ENCODE results near the gene CNPPD1.

Gene CNPPD1

GRCh38 chr2:219176818-219177551, at the start of gene CNPPD1:
Gene CNPPD1 (minus strand): TSS chr2:219176925. CDS start chr2:219176828, 97 bp downstream.
- peak; percentile 82 for DNase-seq

- no peak for DNase-seq
Observed at GRCh38 chr2:219225350-219225749, 48.6 kb upstream of the CNPPD1 start.

DNA sequence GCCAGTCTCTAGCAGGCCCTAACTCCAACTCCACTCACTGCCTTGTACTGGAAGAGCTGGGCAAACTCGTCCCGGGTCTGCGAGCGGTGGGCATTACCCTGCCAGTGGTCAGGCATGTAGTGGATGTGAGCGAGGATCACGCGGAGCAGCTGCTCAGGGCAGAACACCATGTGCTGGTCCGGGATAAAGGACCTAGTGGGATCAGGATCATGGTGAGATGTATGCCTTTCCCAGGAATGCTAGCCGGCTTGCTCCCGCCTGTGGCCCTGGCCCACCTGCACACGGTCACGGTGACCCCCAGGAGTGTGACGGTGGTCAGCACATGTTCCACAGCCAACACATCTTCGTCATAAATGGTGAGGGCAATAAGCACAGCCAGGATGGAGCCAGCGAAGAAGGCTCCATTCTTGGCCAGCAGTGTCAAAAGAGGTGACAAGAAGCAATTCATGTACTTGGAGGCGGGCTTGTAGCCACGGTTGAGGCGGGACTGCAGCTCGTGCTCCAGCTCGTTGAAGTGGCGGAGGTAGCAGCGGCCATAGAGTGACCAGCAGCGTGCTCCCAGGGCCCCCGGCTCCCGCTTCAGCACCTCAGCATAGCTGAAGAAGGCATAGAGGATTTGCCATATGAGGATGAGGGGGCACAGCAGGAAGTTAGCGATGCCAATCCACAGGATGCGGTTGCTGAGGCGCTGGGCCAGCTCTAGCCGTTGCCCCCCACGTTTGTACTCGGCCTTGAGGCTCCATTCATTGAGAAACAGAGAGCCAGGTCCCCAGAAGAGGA, 47.3 kb upstream of the CNPPD1 start:
- DNase-seq = no peak

- no peak for DNase-seq
Observed at GRCh38 chr2:219221957-219222518, 45.3 kb upstream of the CNPPD1 start.

- no peak for DNase-seq
Observed at GRCh38 chr2:219220652-219221402, 44.1 kb upstream of the CNPPD1 start.

GRCh38 chr2:219219784-219220532, 43.2 kb upstream of the CNPPD1 start:
- DNase-seq = no peak

- DNase-seq = peak; percentile 95
Observed at GRCh38 chr2:219218732-219219701, 42.3 kb upstream of the CNPPD1 start, which contains the start of gene ABCB6. Gene ABCB6 (minus strand): TSS chr2:219218958. CDS start chr2:219218673, 285 bp downstream.

DNA sequence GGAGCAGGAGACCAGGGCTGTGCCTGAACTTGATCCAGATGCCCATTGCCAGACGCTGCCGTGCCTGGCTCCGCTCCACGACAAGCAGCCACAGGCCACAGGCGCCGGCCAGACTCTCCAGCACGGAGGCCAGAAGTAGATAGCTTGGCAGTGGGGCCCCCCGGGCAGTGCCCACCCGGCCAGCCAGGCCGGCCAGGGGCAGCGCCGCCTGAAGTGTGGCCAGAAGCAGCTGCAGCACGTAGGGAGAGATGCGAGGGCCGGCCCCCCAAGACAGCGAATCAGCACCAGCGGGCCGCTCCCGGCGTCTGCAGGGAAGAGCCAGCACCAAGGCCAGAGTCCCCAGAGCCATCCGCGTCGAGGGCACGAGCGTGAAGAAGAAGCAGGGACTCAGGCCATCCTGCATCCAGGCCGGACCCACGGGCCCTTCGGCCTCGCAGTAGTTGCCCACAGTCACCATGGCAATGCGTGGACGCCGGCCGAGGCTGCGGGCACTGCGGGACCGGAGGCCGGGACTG, 41.5 kb upstream of the CNPPD1 start:
- DNase-seq = peak; percentile 77

DNA sequence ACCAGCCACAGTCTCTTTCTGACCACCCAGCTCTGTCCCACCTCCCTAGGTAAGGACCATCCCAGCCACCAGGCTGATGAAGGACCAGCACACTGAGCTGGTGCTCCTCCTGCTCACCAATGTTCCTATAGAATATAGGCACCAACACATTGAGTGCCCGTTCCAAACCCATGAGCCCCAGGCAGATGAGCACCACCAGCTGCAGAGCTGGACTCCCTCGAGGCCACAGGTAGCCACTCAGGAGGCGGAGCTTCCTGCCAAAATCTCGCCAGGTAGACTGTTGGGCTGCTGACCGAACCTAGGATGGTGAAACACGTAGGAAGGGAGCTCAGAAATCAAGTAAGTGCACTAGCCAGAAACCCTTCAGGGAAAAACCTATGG, 39.8 kb upstream of the CNPPD1 start:
- no peak for DNase-seq

DNA sequence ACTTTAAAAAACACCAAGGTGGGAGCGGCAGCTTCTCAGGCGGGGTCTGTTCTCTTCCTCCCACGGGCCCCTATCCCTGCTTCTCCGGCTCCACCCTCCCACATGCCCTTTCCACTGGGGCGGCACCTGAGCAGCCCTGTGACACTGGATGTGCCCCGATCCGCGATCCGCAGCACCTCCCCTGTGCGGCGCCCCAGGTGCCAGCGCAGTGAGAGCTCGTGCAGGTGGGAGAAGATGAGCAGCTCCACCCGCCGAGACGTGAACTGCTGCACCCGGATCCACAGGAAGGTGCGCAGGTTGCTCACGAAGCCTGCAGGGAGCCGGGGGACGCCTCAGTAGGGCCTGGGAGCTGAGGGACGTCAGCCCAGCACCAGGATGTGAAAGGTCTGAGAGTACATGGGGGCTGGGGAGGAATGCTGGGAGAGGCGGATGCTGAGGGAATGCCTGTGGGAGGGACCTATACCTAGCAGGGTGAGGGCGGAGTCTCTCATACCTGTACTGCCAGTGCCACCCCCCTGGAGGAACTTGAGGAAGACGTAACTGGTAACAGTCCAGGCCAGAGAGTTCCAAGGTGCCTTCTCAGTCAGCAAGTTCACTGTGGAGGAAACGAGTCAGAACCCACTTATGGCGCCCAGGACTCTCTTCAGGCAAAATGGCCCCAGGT, 39.3 kb upstream of the CNPPD1 start:
- no peak for DNase-seq

- no peak for DNase-seq
Observed at GRCh38 chr2:219214786-219215185, 38.1 kb upstream of the CNPPD1 start.

GRCh38 chr2:219214141-219214540, 37.4 kb upstream of the CNPPD1 start:
- no peak for DNase-seq

DNA sequence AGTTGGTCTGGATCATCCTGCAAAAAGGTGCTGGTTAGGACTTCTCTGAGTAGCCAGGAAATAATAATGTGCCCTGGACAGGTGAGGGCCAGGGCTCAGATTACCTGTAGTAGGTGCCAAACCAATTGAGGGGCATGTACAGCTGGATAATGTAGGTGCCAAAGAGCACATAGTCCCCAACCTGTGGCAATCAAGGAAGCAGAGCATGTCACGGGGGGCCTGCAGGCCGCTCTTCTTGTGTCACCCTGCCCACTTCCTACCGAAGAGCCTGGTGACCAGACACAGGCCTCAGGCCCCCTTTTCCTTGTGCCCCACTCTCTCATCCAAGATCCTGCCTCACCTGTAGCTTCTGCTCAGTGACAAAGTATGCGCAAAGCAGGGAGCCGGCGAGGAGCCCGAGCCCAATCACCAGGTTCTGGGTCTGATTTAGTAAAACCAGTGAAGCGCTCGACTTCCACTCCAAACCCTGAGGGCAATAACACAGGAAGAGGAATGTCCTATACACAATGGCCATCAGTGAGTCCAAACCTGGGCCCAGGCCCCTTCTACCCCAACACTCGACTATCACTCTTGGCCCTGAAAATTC, 36.9 kb upstream of the CNPPD1 start:
- DNase-seq = no peak

GRCh38 chr2:219213026-219213415, 36.3 kb upstream of the CNPPD1 start:
- DNase-seq = no peak

GRCh38 chr2:219210886-219211362, 34.2 kb upstream of the CNPPD1 start:
- no peak for DNase-seq

- DNase-seq = no peak
Observed at GRCh38 chr2:219210196-219210885, 33.6 kb upstream of the CNPPD1 start.

GRCh38 chr2:219209236-219210195, 32.8 kb upstream of the CNPPD1 start:
- no peak for DNase-seq

Data from fibroblast of skin of right biceps (primary cell).